WTC11 (cell line): ENCODE measurements around the gene ZNF789. TPM values are rescaled to one million over a fixed set of nuclear protein-coding genes. Genes with fewer than 3 reads are reported as not detected.

Source experiments
- ATF6 ChIP-seq: sonication (generic); formaldehyde crosslinking; IDR thresholded peaks from 2 replicates; pipeline ENCODE4 v1.8.1; 2023; ENCODE audit warnings: mild to moderate bottlenecking, missing genetic modification reagents
- ELF4 ChIP-seq: sonication (generic); formaldehyde crosslinking; IDR thresholded peaks from 2 replicates; pipeline ENCODE4 v1.8.1; 2022; ENCODE audit warnings: low read depth, mild to moderate bottlenecking, moderate library complexity, missing genetic modification reagents
- EMX1 ChIP-seq: fragments of 250-450 bp; sonication (Bioruptor Pico); IDR thresholded peaks from 2 replicates; pipeline ENCODE4 v1.8.0; 2021; ENCODE audit warnings: mild to moderate bottlenecking
- ERG ChIP-seq: fragments of 250-450 bp; sonication (Bioruptor Pico); IDR thresholded peaks from 2 replicates; pipeline ENCODE4 v1.8.0; 2021; ENCODE audit warnings: mild to moderate bottlenecking
- FOXK1 ChIP-seq: sonication (generic); formaldehyde crosslinking; IDR thresholded peaks from 2 replicates; pipeline ENCODE4 v1.8.0; 2022; ENCODE audit warnings: mild to moderate bottlenecking, moderate library complexity, missing genetic modification reagents
- FOXP1 ChIP-seq: sonication (generic); formaldehyde crosslinking; IDR thresholded peaks from 2 replicates; pipeline ENCODE4 v1.8.0; 2022; ENCODE audit warnings: missing genetic modification reagents, mild to moderate bottlenecking, moderate library complexity, borderline replicate concordance
- GRHL2 ChIP-seq: fragments of 250-450 bp; sonication (Bioruptor Pico); IDR thresholded peaks from 2 replicates; pipeline ENCODE4 v1.8.0; 2022; ENCODE audit warnings: mild to moderate bottlenecking, moderate library complexity; ENCODE audit not compliant: insufficient replicate concordance, severe bottlenecking
- IRF2 ChIP-seq: sonication (generic); formaldehyde crosslinking; IDR thresholded peaks from 2 replicates; pipeline ENCODE4 v1.8.0; 2022; ENCODE audit warnings: low read depth, missing genetic modification reagents, borderline replicate concordance
- MLX ChIP-seq: sonication (generic); formaldehyde crosslinking; IDR thresholded peaks from 2 replicates; pipeline ENCODE4 v1.8.1; 2023; ENCODE audit warnings: mild to moderate bottlenecking, missing genetic modification reagents, moderate library complexity
- MYBL2 ChIP-seq: sonication (generic); formaldehyde crosslinking; IDR thresholded peaks from 2 replicates; pipeline ENCODE4 v1.8.1; 2023; ENCODE audit warnings: mild to moderate bottlenecking, moderate library complexity, missing genetic modification reagents
- NR2C2 ChIP-seq: sonication (generic); formaldehyde crosslinking; IDR thresholded peaks from 2 replicates; pipeline ENCODE4 v1.8.0; 2022; ENCODE audit warnings: mild to moderate bottlenecking, missing genetic modification reagents
- PRDM15 ChIP-seq: sonication (generic); formaldehyde crosslinking; IDR thresholded peaks from 2 replicates; pipeline ENCODE4 v1.8.0; 2022; ENCODE audit warnings: missing genetic modification reagents
- RELA ChIP-seq: sonication (generic); formaldehyde crosslinking; IDR thresholded peaks from 2 replicates; pipeline ENCODE4 v1.8.1; 2022; ENCODE audit warnings: missing genetic modification reagents, mild to moderate bottlenecking, borderline replicate concordance
- SMAD4 ChIP-seq: sonication (generic); formaldehyde crosslinking; IDR thresholded peaks from 2 replicates; pipeline ENCODE4 v1.8.0; 2022; ENCODE audit warnings: mild to moderate bottlenecking, missing genetic modification reagents
- SP1 ChIP-seq: sonication (generic); formaldehyde crosslinking; conservative IDR thresholded peaks from 2 replicates; pipeline ENCODE4 v1.8.1; 2022; ENCODE audit warnings: missing genetic modification reagents
- ZMAT4 ChIP-seq: fragments of 250-450 bp; sonication (Bioruptor Pico); IDR thresholded peaks from 2 replicates; pipeline ENCODE4 v1.9.0; 2021; ENCODE audit warnings: mild to moderate bottlenecking
- ZNF219 ChIP-seq: sonication (generic); formaldehyde crosslinking; IDR thresholded peaks from 2 replicates; pipeline ENCODE4 v1.8.0; 2023; ENCODE audit warnings: missing genetic modification reagents, mild to moderate bottlenecking, borderline replicate concordance
- ZNF232 ChIP-seq: sonication (generic); formaldehyde crosslinking; IDR thresholded peaks from 2 replicates; pipeline ENCODE4 v1.8.0; 2022; ENCODE audit warnings: mild to moderate bottlenecking, missing genetic modification reagents
- ZNF281 ChIP-seq: sonication (generic); formaldehyde crosslinking; IDR thresholded peaks from 2 replicates; pipeline ENCODE4 v1.8.0; 2023; ENCODE audit warnings: mild to moderate bottlenecking, missing genetic modification reagents
- ZNF416 ChIP-seq: fragments of 250-450 bp; sonication (Bioruptor Pico); IDR thresholded peaks from 2 replicates; pipeline ENCODE4 v1.9.0; 2021; ENCODE audit warnings: mild to moderate bottlenecking, inconsistent platforms
- ZNF423 ChIP-seq: fragments of 250-450 bp; sonication (Bioruptor Pico); IDR thresholded peaks from 2 replicates; pipeline ENCODE4 v2.1.2; 2022; ENCODE audit warnings: mild to moderate bottlenecking, moderate library complexity
- ZNF425 ChIP-seq: fragments of 250-450 bp; sonication (Bioruptor Pico); conservative IDR thresholded peaks from 2 replicates; pipeline ENCODE4 v1.9.0; 2021; ENCODE audit warnings: mild to moderate bottlenecking
- ZSCAN18 ChIP-seq: fragments of 250-450 bp; sonication (Bioruptor Pico); IDR thresholded peaks from 2 replicates; pipeline ENCODE4 v2.1.2; 2022; ENCODE audit warnings: mild to moderate bottlenecking, moderate library complexity
- total RNA-seq: library from RNA; stranded (reverse); gene quantifications from 3 replicates; pipeline ENCODE4 v1.2.3, GENCODE V29; 2021

Gene ZNF789
- total RNA-seq, 1 experiment from 2014 or later: 14.0 TPM

- TF ChIP-seq ERG (CRISPR knock-in tag) (no peak), MYBL2 (CRISPR knock-in tag) (peak; percentile 90), ZNF423 (CRISPR knock-in tag) (no peak), GRHL2 (CRISPR knock-in tag) (no peak), EMX1 (CRISPR knock-in tag) (no peak), ZMAT4 (CRISPR knock-in tag) (no peak), ZNF219 (CRISPR knock-in tag) (no peak), SP1 (CRISPR knock-in tag) (peak; percentile 73; the same call in 1 of the 2 replicates), PRDM15 (CRISPR knock-in tag) (no peak), ATF6 (CRISPR knock-in tag) (no peak), ZNF232 (CRISPR knock-in tag) (no peak), FOXK1 (CRISPR knock-in tag) (0 out of 2 replicates have a peak, but pooled peaks have one; percentile 74), ZNF416 (CRISPR knock-in tag) (no peak), IRF2 (CRISPR knock-in tag) (no peak), ZSCAN18 (CRISPR knock-in tag) (no peak), ZNF425 (CRISPR knock-in tag) (no peak), SMAD4 (no peak), NR2C2 (CRISPR knock-in tag) (no peak), FOXP1 (CRISPR knock-in tag) (peak; percentile 56; the same call in 1 of the 2 replicates), ELF4 (CRISPR knock-in tag) (no peak), MLX (CRISPR knock-in tag) (no peak), ZNF281 (CRISPR knock-in tag) (0 out of 2 replicates have a peak, but pooled peaks have one; percentile 47), RELA (CRISPR knock-in tag) (no peak)
Observed at GRCh38 chr7:99504603-99505323, 32.1 kb downstream of the ZNF789 start, which contains the start of gene ZKSCAN5 (continued).
